AG04450 (cell line): ENCODE results near the gene CIT. TPM values are rescaled to one million over a fixed set of nuclear protein-coding genes. Genes with fewer than 3 reads are reported as not detected.

Source experiments
- CTCF ChIA-PET: fragments of 300-600, 350-600 bp; formaldehyde crosslinking; extraction: SDS; loops from one replicate; lab custom pipeline; 2022; ENCODE audit warnings: antibody characterized with exemption, inconsistent platforms; lab: Charles Lee
- POLR2A ChIA-PET: fragments of 350-600 bp; formaldehyde crosslinking; extraction: SDS; loops from one replicate; lab custom pipeline; 2021; ENCODE audit warnings: antibody characterized with exemption, inconsistent platforms; lab: Yijun Ruan, JAX
- DNase-seq: peaks from one replicate; pipeline ENCODE4 v3.0.0-alpha.2; 2011; ENCODE audit warnings: low read depth, low spot score
- H3K27ac ChIP-seq: one replicate; pipeline ENCODE4 v1.5.1; 2012; ENCODE audit warnings: low read depth, low read length, control low read depth
- H3K27me3 ChIP-seq: one replicate; pipeline ENCODE4 v1.6.0; 2012; ENCODE audit warnings: low read length; ENCODE audit not compliant: control insufficient read depth, insufficient read depth
- H3K4me3 ChIP-seq: 2 replicates; pipeline ENCODE4 v1.5.1; 2011; ENCODE audit warnings: mild to moderate bottlenecking, low read depth, low read length, control low read depth
- H3K9me3 ChIP-seq: 2 replicates; pipeline ENCODE4 v1.5.1; 2012; ENCODE audit warnings: low read length; ENCODE audit not compliant: control insufficient read depth, insufficient read depth
- polyA plus RNA-seq: library from polyadenylated mRNA; depleted of rRNA; stranded (reverse); fragments of >200 nt; gene quantifications from 2 replicates; pipeline ENCODE4 v1.2.3, GENCODE V29; 2011
- TF ChIP-seq, protein P1 (sequence below): IDR thresholded peaks from 2 replicates; pipeline ENCODE4 v1.5.1; 2011; ENCODE audit warnings: low read depth, low read length, control low read depth, inconsistent platforms

CIT gene
- polyA plus RNA-seq, 1 experiment: 6.0 TPM

DNA sequence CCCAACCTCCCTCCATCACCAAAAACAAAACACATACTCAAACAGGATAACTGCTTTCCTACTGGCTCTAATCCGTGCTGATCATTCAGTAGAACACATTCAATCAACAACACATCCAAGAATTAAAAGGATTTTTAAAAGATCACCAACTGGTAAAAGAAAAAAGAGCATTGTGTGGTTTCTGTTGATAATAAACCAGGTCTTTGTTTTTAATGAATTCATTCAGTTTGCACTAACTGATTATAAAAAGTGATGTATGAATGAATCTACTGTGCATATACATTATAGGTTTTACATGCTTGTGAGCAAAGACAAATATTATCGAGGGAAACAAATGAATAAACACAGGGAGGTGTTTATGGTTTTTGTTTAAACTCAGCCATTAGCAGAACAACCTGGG is 55.1 kb downstream of the CIT start:
- ChIA-PET POLR2A (no interaction called here), CTCF (no interaction called here)
- Histone ChIP-seq H3K27ac (no peak overlapping the region), H3K27me3 (no peaks in the 10 kb centered on the region), H3K9me3 (no peaks in the 10 kb centered on the region), H3K4me3 (no peak overlapping the region)
- TF ChIP-seq, protein P1, sequence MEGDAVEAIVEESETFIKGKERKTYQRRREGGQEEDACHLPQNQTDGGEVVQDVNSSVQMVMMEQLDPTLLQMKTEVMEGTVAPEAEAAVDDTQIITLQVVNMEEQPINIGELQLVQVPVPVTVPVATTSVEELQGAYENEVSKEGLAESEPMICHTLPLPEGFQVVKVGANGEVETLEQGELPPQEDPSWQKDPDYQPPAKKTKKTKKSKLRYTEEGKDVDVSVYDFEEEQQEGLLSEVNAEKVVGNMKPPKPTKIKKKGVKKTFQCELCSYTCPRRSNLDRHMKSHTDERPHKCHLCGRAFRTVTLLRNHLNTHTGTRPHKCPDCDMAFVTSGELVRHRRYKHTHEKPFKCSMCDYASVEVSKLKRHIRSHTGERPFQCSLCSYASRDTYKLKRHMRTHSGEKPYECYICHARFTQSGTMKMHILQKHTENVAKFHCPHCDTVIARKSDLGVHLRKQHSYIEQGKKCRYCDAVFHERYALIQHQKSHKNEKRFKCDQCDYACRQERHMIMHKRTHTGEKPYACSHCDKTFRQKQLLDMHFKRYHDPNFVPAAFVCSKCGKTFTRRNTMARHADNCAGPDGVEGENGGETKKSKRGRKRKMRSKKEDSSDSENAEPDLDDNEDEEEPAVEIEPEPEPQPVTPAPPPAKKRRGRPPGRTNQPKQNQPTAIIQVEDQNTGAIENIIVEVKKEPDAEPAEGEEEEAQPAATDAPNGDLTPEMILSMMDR: no peak
- DNase-seq: no peak

GRCh38 chr12:119819322-119819721 is 57.8 kb downstream of the CIT start:
- H3K9me3 ChIP-seq: no peaks in the 10 kb centered on the region
- H3K27ac ChIP-seq: no peak overlapping the region
- DNase-seq: no peak
- POLR2A ChIA-PET: no interaction called here
- no peak overlapping the region for H3K4me3 ChIP-seq
- TF ChIP-seq, protein P1: no peak
- H3K27me3 ChIP-seq: no peaks in the 10 kb centered on the region
- CTCF ChIA-PET: no interaction called here

GRCh38 chr12:119817546-119818343 is 59.4 kb downstream of the CIT start:
- Histone ChIP-seq H3K27ac (no peak overlapping the region), H3K27me3 (no peaks in the 10 kb centered on the region), H3K9me3 (no peaks in the 10 kb centered on the region), H3K4me3 (no peak overlapping the region)
- DNase-seq: no peak
- POLR2A ChIA-PET: no interaction called here
- TF ChIP-seq, protein P1: no peak
- CTCF ChIA-PET: no interaction called here

GRCh38 chr12:119809023-119809422 is 68.1 kb downstream of the CIT start:
- TF ChIP-seq, protein P1: no peak
- no peaks in the 10 kb centered on the region for H3K27me3 ChIP-seq
- POLR2A ChIA-PET: no interaction called here
- H3K27ac ChIP-seq: no peak overlapping the region
- no peak overlapping the region for H3K4me3 ChIP-seq
- DNase-seq: no peak
- CTCF ChIA-PET: interaction anchor here (1.1 kb wide), 1 partner anchor 93 kb away, joined by 3 read pairs; no protein-coding TSS in a partner anchor
- H3K9me3 ChIP-seq: no peaks in the 10 kb centered on the region

GRCh38 chr12:119808441-119808840 is 68.7 kb downstream of the CIT start:
- CTCF ChIA-PET: interaction anchor here (1.1 kb wide), 1 partner anchor 94 kb away, joined by 3 read pairs; no protein-coding TSS in a partner anchor
- no peak overlapping the region for H3K27ac ChIP-seq

More at GRCh38 chr12:119808441-119808840, 68.7 kb downstream of the CIT start:
- DNase-seq: no peak
- TF ChIP-seq, protein P1: no peak
- H3K4me3 ChIP-seq: no peak overlapping the region
- H3K27me3 ChIP-seq: no peaks in the 10 kb centered on the region
- H3K9me3 ChIP-seq: no peaks in the 10 kb centered on the region
- POLR2A ChIA-PET: no interaction called here
